SK-N-MC (cell line): ENCODE data around the gene ZNF234.

Experiments
- EZH2 ChIP-seq: fragments of 200-600 bp; sonication (generic); IDR thresholded peaks from one replicate; pipeline ENCODE4 v1.6.1; 2017; ENCODE audit warnings: antibody characterized with exemption
- FOXP2 ChIP-seq: optimal IDR thresholded peaks from 2 replicates; pipeline ENCODE3; 2011; ENCODE audit warnings: mild to moderate bottlenecking, moderate library complexity; ENCODE audit not compliant: insufficient read depth; ENCODE audit errors: extremely low read length, control extremely low read depth
- POLR2AphosphoS5 ChIP-seq: IDR thresholded peaks from 2 replicates; pipeline ENCODE4 v1.6.1; 2012; ENCODE audit warnings: mild to moderate bottlenecking, low read depth, low read length, borderline replicate concordance

DNA sequence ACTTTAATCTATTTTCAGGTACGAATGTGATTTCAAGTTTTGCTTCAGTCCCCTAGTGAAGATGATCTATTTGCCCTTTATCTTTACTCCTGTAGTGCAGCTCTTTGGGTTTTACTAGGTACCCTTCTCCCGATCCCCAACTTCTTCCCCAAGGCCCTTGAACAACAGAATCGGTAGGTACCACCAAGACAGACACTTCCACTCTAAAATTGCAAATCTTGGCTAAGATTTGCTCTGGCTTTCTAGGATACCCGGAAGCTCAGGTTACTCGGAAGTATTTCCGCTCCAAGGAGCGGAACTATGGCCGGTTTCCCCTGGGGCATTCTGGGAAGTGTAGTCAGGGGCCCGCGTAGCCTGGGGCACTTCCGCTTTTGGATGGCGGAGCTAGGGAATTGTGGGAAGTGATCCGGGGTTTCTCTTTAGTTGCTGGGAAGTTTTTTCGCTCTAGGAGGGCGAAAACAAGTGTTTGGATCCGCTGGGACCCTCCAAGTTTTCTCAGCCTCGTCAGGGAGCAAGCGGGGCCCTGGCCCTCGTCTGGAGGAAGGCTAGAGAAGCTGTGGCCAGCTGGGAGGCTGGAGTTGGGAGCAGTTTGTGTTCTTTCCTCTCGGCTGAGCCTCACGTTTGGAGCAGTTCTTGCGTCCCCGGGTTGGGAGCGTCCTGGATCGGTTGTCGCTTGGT, 65.9 kb downstream of the ZNF234 start:
- TF ChIP-seq EZH2, result no peak
- TF ChIP-seq POLR2AphosphoS5, result peak; percentile 81
- peak; percentile 19 for TF ChIP-seq FOXP2
